Activated CD8-positive, alpha-beta memory T cell treated with anti-CD3 and anti-CD28 coated beads, Interleukin-2, amount 10 ng/mL, durations not matched to agents 7 days and 5 days (primary cell): Measurements from ENCODE around the gene BTBD7. TPM values are rescaled to one million over a fixed set of nuclear protein-coding genes. Genes with fewer than 3 reads are reported as not detected.

Experiments
- ATAC-seq: fragments of 150-1000 bp; cut with Tn5 transposase; one replicate; pipeline ENCODE4 v1.10.0; 2021; ENCODE audit warnings: moderate library complexity
- CTCF ChIA-PET: fragments of 350-600 bp; sonication (Branson Sonifier 250); formaldehyde crosslinking; loops from one replicate; lab custom pipeline; 2021; ENCODE audit warnings: antibody characterized with exemption; lab: Charles Lee
- DNase-seq: peaks from one replicate; pipeline ENCODE4 v3.0.0-alpha.2; 2020
- H3K27ac Mint-ChIP-seq: one replicate; pipeline ENCODE4 v1.8.0; 2021; ENCODE audit warnings: mild to moderate bottlenecking, mixed read lengths
- H3K27me3 Mint-ChIP-seq: one replicate; pipeline ENCODE4 v1.8.0; 2021; ENCODE audit warnings: mixed read lengths
- H3K36me3 Mint-ChIP-seq: one replicate; pipeline ENCODE4 v1.8.0; 2021; ENCODE audit warnings: mild to moderate bottlenecking, mixed read lengths
- H3K4me1 Mint-ChIP-seq: one replicate; pipeline ENCODE4 v1.8.0; 2021; ENCODE audit warnings: mixed read lengths
- H3K4me3 Mint-ChIP-seq: one replicate; pipeline ENCODE4 v1.8.0; 2021; ENCODE audit warnings: mild to moderate bottlenecking, moderate library complexity, mixed read lengths
- H3K9me3 Mint-ChIP-seq: one replicate; pipeline ENCODE4 v1.8.0; 2022; ENCODE audit warnings: low read depth, mixed read lengths
- total RNA-seq, 2 experiments: library from RNA; stranded (reverse); gene quantifications; one replicate each; pipeline ENCODE4 v1.2.3, GENCODE V29; 2021

BTBD7 gene
- total RNA-seq, 2 experiments from 2014 or later = 16.8 to 18.3 TPM

DNA sequence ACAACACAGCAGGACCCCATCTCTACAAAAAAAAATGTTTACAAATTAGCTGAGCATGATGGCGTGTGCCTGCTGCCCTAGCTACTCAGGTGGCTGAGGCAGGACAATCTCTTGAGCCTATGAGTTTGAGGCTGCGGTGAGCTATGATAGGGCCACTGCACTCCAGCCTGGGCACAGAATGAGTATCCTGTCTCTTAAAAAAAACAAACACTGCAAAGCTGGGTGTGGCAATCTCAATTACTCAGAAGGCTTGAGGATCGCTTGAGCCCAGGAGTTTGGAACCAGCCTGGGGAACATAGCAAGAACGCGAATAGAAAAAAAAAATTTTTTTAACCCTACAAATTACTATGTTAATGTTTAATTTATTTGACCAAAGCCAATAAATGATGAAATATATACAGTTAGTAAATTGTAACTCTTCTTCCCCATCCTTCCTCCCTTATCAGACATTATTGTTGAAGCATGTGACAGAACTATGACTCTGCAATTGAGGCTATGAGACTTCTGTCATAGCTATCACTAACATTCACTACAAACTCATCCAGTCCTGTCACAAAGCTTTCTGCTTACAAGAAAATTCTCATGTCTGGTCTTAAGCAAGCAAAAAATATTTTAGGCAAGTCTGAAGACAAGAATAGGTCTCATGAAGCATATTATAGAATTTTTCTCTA is 9.8 kb downstream of the BTBD7 start:
- H3K27ac Mint-ChIP-seq = no peak overlapping the region
- H3K36me3 Mint-ChIP-seq = peaks cover 12% of the 10 kb centered on the region
- no peaks in the 10 kb centered on the region for H3K27me3 Mint-ChIP-seq
- H3K4me1 Mint-ChIP-seq = peaks cover 25% of the 10 kb centered on the region
- CTCF ChIA-PET = no interaction called here
- H3K4me3 Mint-ChIP-seq = no peak overlapping the region
- no peaks in the 10 kb centered on the region for H3K9me3 Mint-ChIP-seq
- ATAC-seq = no peak
- DNase-seq = no peak

- CTCF ChIA-PET = no interaction called here
- no peaks in the 10 kb centered on the region for H3K9me3 Mint-ChIP-seq
- peaks cover 16% of the 10 kb centered on the region for H3K36me3 Mint-ChIP-seq
- peaks cover 20% of the 10 kb centered on the region for H3K4me1 Mint-ChIP-seq
- H3K27ac Mint-ChIP-seq = no peak overlapping the region
- no peaks in the 10 kb centered on the region for H3K27me3 Mint-ChIP-seq
- H3K4me3 Mint-ChIP-seq = no peak overlapping the region
- DNase-seq (no peak), ATAC-seq (no peak)
Measured at GRCh38 chr14:93320489-93320888, 12.3 kb downstream of the BTBD7 start.

DNA sequence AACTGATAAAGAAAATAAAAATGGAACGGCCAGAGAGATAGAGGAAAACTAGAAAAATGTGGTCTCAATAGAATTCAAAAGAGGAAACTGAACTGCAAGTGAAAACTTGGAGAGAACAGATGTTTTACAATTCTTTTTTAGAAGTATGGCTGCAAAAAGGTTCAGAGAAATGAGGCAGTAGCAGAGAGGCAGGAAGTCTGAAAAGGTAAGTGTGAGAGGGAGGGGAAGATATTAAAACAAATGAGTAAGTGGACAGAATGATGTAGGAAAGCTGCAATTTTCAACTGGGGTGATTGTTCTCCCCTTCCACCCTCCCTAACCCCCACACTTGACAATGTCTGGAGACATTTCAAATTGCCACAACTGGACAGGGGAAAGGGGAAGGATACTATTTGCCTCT is 12.9 kb downstream of the BTBD7 start:
- DNase-seq (no peak), ATAC-seq (peak; percentile 30)
- Mint-ChIP-seq H3K27me3 (no peaks in the 10 kb centered on the region), H3K36me3 (peaks cover 16% of the 10 kb centered on the region), H3K9me3 (no peaks in the 10 kb centered on the region), H3K4me1 (peaks cover 20% of the 10 kb centered on the region), H3K27ac (peak overlapping the region; percentile 6), H3K4me3 (no peak overlapping the region)
- CTCF ChIA-PET = no interaction called here

DNA sequence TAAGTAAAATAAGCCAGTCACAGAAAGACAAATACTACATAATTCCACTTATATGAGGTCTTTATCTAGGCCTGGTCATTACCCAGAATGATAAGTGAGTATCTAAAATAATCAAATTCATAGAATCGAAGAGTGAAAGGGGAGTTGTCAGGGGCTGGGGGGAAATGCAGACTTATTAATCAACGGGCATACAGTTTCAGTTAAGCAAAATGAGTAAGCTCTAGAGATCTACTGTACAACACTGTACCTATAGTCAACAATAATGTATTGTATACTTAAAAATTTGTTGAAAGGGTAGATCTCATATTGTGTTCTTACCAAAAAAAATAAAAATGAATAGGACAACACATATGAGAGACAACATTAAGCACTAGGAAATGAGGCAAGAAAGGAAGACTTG is 13.3 kb downstream of the BTBD7 start:
- ATAC-seq = no peak
- Mint-ChIP-seq H3K4me3 (no peak overlapping the region), H3K4me1 (peaks cover 20% of the 10 kb centered on the region), H3K36me3 (peaks cover 12% of the 10 kb centered on the region), H3K9me3 (no peaks in the 10 kb centered on the region), H3K27ac (peak overlapping the region; percentile 6), H3K27me3 (no peaks in the 10 kb centered on the region)
- no peak for DNase-seq
- CTCF ChIA-PET = no interaction called here

DNA sequence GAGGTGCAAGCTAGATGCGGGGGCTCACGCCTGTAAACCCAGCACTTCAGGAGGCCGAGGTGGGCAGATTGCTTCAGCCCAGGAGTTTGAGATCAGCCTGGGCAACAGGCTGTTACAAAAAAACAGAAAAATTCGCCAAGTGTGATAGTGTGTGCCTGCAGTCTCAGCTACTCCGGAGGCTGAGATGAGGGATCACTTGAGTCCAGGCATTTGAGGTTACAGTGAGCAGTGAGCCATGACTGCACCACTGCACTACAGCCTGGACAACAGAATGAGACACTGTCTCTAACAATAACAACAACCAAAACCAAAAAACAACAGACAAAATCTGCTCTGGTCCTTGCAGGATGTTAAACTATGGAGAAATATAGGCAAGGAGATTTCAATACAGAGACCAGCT is 13.9 kb downstream of the BTBD7 start:
- DNase-seq (no peak), ATAC-seq (no peak)
- H3K36me3 Mint-ChIP-seq = peaks cover 11% of the 10 kb centered on the region
- H3K9me3 Mint-ChIP-seq = no peaks in the 10 kb centered on the region
- peaks cover 20% of the 10 kb centered on the region for H3K4me1 Mint-ChIP-seq
- CTCF ChIA-PET = interaction anchor here (0.6 kb wide), 1 partner anchor 280 kb away, joined by 3 read pairs; no protein-coding TSS in a partner anchor
- H3K27me3 Mint-ChIP-seq = no peaks in the 10 kb centered on the region
- no peak overlapping the region for H3K27ac Mint-ChIP-seq
- no peak overlapping the region for H3K4me3 Mint-ChIP-seq

- no peaks in the 10 kb centered on the region for H3K9me3 Mint-ChIP-seq
- DNase-seq (no peak), ATAC-seq (no peak)
- peaks cover 9% of the 10 kb centered on the region for H3K36me3 Mint-ChIP-seq
- H3K4me3 Mint-ChIP-seq = no peak overlapping the region
- no peak overlapping the region for H3K27ac Mint-ChIP-seq
- no peaks in the 10 kb centered on the region for H3K27me3 Mint-ChIP-seq
- CTCF ChIA-PET = interaction anchor here (1.2 to 1.3 kb wide), 2 partner anchors 13 to 14 kb away, joined by 3 to 4 read pairs; no protein-coding TSS in a partner anchor
- peaks cover 20% of the 10 kb centered on the region for H3K4me1 Mint-ChIP-seq
Measured at GRCh38 chr14:93317875-93318807, 14.7 kb downstream of the BTBD7 start.

GRCh38 chr14:93317210-93317874 is 15.5 kb downstream of the BTBD7 start:
- DNase-seq (no peak), ATAC-seq (no peak)
- no peak overlapping the region for H3K4me3 Mint-ChIP-seq
- peaks cover 9% of the 10 kb centered on the region for H3K36me3 Mint-ChIP-seq
- H3K27ac Mint-ChIP-seq = no peak overlapping the region
- H3K27me3 Mint-ChIP-seq = no peaks in the 10 kb centered on the region
- CTCF ChIA-PET = interaction anchor here (1.2 to 1.3 kb wide), 2 partner anchors 12 to 15 kb away, joined by 3 to 4 read pairs; no protein-coding TSS in a partner anchor
- H3K4me1 Mint-ChIP-seq = peaks cover 20% of the 10 kb centered on the region
- H3K9me3 Mint-ChIP-seq = no peaks in the 10 kb centered on the region

- H3K27ac Mint-ChIP-seq = no peak overlapping the region
- H3K36me3 Mint-ChIP-seq = peaks cover 8% of the 10 kb centered on the region
- H3K9me3 Mint-ChIP-seq = no peaks in the 10 kb centered on the region
- no peak overlapping the region for H3K4me3 Mint-ChIP-seq
- DNase-seq (no peak), ATAC-seq (no peak)
- H3K4me1 Mint-ChIP-seq = peaks cover 20% of the 10 kb centered on the region
- H3K27me3 Mint-ChIP-seq = no peaks in the 10 kb centered on the region
- CTCF ChIA-PET = no interaction called here
Measured at GRCh38 chr14:93316716-93317115, 16.1 kb downstream of the BTBD7 start.

DNA sequence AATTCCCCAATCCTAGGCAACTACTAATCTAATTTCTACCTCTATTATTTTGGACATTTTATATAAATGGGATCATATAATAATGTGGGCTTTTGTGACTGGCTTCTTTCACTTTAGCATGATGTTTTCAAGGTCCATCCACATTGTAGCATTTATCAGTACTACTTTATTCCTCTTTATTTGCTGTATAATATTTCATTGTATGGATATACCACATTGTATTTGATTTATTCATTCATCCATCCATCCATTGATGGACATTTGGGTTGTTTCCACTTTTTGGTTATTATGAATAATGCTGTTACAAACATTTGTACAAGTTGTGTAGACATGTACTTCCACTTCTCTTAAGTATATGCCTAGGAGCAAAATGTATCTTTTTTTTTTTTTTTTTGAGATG is 17.3 kb downstream of the BTBD7 start:
- H3K36me3 Mint-ChIP-seq = peaks cover 4% of the 10 kb centered on the region
- H3K27me3 Mint-ChIP-seq = no peaks in the 10 kb centered on the region
- no peak for DNase-seq
- peaks cover 19% of the 10 kb centered on the region for H3K4me1 Mint-ChIP-seq
- no peaks in the 10 kb centered on the region for H3K9me3 Mint-ChIP-seq
- no peak overlapping the region for H3K4me3 Mint-ChIP-seq
- no peak overlapping the region for H3K27ac Mint-ChIP-seq
- ATAC-seq = no peak
- CTCF ChIA-PET = no interaction called here

DNA sequence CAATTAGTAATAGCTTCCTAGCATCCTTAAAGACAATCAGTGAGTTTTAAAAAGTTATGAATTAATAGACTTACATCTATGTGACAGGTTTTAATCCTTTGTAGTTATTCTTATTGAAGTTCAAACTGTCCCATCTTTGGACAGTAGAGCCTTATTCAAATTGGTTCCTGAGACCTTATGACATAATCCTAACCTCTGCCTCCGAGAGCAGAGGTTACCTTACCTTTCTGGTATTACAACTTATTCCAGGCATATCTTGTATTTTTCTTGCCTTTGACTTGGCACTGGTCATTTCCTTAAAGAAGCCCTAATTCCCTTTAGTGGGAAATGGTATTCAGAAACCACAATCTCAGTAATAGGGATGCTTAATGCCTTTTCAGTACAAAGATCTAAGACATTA is 21.8 kb downstream of the BTBD7 start:
- no peak overlapping the region for H3K4me3 Mint-ChIP-seq
- no peak overlapping the region for H3K27ac Mint-ChIP-seq
- no peaks in the 10 kb centered on the region for H3K9me3 Mint-ChIP-seq
- ATAC-seq (no peak), DNase-seq (no peak)
- H3K36me3 Mint-ChIP-seq = no peaks in the 10 kb centered on the region
- CTCF ChIA-PET = interaction anchor here (0.7 kb wide), 1 partner anchor 126 kb away, joined by 3 read pairs; the partner anchor contains the start of genes LYSET and MOAP1
- H3K27me3 Mint-ChIP-seq = no peaks in the 10 kb centered on the region
- peaks cover 2% of the 10 kb centered on the region for H3K4me1 Mint-ChIP-seq

DNA sequence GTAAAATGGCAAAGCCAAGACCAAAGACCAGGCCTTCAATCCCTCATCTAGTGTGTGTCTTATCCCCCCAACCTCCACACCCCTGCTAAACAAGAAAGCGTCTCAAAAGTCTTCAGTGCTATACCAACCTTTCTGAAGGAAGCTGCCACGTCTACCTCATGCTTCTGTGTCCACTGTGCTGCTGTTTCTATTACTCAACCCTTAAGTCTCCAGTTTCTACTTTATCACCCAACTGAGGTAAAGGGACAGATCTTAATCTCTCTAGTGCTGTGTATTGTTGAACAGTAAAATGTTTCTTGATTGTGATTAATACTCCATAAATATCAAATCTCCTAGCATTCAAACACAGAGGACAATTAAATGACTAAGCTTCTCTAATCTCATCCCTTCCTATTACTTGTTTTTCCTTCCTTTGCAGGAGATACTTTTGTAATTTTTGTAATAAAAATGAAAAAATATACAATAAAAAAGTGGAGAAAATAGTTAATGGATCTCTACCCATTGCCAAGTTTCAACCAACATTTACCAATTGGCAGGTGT is 23.3 kb downstream of the BTBD7 start:
- ATAC-seq (no peak), DNase-seq (no peak)
- Mint-ChIP-seq H3K27me3 (no peaks in the 10 kb centered on the region), H3K36me3 (no peaks in the 10 kb centered on the region), H3K4me1 (peaks cover 6% of the 10 kb centered on the region), H3K27ac (no peak overlapping the region), H3K4me3 (no peak overlapping the region), H3K9me3 (no peaks in the 10 kb centered on the region)
- CTCF ChIA-PET = no interaction called here

DNA sequence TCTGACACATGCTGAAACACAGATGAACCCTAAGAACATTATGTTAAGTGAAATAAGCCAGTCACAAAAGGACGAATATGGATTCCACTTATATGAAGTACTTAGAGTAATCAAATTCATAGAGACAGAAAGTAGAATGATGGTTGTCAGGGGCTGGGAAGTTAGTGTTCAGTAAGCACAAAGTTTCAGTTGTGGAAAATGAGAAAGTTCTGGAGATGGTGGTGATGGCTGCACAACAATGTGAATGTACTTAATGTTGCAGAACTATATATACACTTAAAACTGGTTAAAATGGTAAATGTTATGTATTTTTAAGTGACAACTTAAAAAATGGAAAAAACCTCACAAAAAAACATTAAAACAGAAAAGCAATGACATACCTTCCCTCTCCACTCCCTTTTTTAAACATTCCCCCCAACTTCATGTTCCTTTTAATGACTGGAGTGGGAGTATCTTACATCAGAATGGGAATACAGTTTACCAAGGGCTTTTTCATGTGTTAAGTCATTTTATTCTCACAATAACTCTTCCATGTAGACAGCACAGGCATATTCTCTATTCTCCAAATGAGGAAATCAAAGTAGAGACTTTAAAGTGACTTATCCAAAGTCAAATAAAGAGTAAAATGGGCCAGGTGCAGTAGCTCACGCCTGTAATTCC is 24.0 kb downstream of the BTBD7 start:
- Mint-ChIP-seq H3K27ac (no peak overlapping the region), H3K9me3 (no peaks in the 10 kb centered on the region), H3K36me3 (no peaks in the 10 kb centered on the region), H3K27me3 (no peaks in the 10 kb centered on the region), H3K4me1 (peaks cover 6% of the 10 kb centered on the region), H3K4me3 (no peak overlapping the region)
- CTCF ChIA-PET = no interaction called here
- ATAC-seq (no peak), DNase-seq (no peak)

DNA sequence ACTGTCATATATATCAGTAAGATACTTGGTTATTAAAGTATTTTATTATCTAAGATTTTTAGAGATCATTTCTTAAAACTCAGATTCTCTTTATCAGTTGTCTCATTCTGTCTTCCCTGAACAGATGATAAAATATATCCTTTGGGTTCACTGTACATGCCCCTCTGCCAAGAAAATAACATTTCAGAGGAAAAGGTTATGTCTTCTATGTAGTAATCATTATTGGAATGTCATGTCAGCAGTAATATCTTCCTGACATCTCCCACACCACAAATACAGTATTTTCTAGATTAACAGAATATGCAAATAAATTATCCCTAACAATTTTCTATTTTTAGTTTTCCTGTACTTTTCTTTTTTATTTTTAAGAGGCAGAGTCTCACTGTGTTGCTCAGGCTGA is 26.0 kb downstream of the BTBD7 start:
- H3K4me1 Mint-ChIP-seq = peaks cover 6% of the 10 kb centered on the region
- no peaks in the 10 kb centered on the region for H3K9me3 Mint-ChIP-seq
- DNase-seq (no peak), ATAC-seq (no peak)
- H3K27me3 Mint-ChIP-seq = no peaks in the 10 kb centered on the region
- H3K4me3 Mint-ChIP-seq = no peak overlapping the region
- H3K36me3 Mint-ChIP-seq = no peaks in the 10 kb centered on the region
- no peak overlapping the region for H3K27ac Mint-ChIP-seq
- CTCF ChIA-PET = no interaction called here
